GM19035 (cell line): ENCODE measurements around the gene HSFX1.
"Not testable (repeated sequence)": the region's sequence is repeated elsewhere in the genome, so short reads cannot be mapped to it uniquely, and the experiment has no call there.

Source experiments
- ATAC-seq: cut with Tn5 transposase; IDR thresholded peaks from one replicate; pipeline ENCODE4 v1.9.1; 2021; ENCODE audit not compliant: unreplicated experiment

Gene HSFX1, protein sequence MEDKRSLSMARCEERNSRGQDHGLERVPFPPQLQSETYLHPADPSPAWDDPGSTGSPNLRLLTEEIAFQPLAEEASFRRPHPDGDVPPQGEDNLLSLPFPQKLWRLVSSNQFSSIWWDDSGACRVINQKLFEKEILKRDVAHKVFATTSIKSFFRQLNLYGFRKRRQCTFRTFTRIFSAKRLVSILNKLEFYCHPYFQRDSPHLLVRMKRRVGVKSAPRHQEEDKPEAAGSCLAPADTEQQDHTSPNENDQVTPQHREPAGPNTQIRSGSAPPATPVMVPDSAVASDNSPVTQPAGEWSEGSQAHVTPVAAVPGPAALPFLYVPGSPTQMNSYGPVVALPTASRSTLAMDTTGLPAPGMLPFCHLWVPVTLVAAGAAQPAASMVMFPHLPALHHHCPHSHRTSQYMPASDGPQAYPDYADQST

DNA sequence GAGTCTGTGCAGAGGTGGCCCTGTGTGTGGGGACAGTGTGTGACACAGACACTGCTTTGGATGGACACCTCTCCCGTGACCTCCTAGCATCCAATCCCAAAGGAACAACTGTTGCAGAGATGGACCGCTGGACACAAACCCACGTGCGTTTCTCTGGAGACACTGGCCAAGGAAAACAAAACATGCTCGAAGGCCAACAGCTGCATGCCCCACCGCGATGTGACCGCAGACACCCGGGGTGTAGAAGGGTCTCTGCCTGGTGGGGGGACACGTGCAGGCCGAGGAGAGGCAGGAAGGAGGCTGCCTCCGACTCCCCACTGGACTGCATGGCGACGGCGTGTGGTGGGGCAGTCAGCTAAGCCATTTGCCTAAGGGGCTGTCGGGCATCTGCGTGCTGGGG, at the start of gene HSFX1:
Gene HSFX1, plus strand, starts transcription at position 301 of the 400 bp plus-strand sequence. CDS start 614 bp downstream, outside the sequence.
- ATAC-seq = not testable (repeated sequence)

DNA sequence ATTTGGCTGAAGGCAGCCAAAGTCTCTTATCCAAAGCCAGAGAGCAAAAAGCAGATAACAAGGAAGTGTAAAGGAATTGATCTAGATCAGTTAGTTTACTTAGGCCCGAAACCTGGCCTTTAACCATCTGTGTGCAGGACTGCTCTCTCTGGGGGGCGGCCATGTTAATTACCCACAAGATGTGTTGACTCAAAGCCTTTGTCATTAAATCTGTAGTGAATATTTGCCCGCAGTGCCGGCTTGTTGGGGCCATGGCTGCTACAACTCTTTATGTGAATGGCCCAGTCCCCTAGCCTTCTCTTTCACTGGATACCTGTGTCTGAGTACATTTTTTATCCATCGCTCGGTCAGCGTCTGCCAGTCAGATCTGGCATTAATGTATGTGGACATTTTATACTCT, 46.6 kb upstream of the HSFX1 start:
- ATAC-seq = not testable (repeated sequence)

DNA sequence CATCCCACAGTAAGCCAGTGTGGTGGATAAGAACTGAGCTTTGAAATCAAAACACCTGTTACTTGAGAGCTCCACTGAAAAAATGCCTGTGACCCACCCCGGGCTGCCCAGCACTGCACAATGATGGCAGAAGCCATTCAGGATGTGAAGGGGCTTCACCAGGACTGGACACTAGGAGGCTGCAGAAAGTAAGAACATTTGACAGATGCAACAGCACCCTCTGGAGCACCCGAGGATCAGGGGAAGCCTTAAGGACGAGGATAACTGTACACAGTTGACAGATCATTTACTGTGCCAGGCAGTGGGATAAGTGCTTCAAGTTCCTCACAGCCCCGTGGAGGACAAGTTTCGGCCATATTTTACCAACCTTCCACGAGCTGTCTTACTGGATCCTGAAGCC, 31.6 kb upstream of the HSFX1 start:
- not testable (repeated sequence) for ATAC-seq

DNA sequence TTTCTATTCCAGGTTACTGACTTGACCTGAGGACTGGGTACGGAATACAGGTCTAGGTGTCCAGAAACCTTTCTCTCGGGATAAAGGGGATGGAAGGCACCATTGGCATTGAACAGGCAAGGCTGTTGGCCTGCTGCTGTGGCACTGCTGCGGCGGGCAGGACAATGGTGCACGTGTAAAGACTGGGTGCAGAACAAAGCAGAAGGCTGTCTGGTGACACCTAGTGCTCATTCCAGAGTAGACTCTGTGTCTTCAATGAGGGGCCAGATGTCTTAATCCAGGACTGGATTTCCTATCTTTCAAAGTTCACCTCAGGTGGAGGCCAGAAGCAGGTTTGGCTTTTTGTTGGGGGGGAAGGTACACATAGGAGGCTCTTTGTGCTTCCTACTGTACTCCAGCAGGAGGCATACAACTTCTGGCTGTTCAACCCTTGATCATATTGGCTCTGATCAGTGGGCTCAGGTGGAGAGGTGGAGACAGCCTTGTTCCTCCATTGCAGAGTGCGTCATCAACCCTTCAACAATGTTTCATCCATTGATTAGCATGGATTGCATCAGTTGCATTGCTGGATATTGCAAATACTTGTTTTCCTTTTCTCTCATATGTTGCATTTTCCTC, 27.4 kb upstream of the HSFX1 start:
- ATAC-seq = not testable (repeated sequence)

DNA sequence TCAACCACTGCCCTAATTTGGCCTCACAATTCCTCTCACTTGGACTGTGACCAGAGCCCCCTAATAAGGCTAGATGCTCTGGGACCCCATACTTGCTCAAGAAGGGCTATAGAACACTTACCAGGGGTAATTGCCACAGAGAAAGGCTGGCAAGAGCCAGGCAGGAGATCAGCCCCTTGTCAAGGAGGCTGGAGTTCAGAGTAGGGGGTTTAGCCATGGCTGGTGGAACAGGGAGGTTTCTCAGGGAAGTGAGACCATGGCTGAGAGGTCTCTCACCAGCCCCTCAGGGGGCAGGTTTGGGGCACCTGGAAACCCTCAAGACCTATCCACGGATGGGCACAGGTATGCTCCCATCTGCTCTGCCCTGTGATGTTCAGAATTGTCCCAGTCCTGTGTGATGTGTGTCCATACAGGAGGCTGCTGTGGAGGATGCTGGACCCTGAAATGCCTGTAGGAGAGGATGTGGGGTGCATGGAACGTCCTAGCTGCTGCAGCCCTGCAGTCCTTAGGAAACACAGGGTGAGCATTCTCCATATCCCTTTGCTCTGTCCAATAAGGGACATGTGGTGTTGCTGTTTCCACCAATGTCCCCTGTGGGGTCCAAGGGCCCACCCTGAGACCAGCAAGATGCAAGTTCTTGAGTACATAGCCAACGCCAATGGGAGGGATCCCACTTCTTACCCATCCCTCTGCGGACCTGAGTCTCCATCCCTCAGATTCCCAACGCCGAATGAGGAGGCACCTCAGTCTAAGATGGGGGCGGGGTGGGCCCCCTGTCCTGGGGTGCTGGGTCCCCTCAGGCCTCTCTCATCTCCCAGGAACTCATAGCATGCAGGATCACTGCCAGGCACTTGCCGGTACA, 16.4 kb upstream of the HSFX1 start:
- ATAC-seq = no peak

DNA sequence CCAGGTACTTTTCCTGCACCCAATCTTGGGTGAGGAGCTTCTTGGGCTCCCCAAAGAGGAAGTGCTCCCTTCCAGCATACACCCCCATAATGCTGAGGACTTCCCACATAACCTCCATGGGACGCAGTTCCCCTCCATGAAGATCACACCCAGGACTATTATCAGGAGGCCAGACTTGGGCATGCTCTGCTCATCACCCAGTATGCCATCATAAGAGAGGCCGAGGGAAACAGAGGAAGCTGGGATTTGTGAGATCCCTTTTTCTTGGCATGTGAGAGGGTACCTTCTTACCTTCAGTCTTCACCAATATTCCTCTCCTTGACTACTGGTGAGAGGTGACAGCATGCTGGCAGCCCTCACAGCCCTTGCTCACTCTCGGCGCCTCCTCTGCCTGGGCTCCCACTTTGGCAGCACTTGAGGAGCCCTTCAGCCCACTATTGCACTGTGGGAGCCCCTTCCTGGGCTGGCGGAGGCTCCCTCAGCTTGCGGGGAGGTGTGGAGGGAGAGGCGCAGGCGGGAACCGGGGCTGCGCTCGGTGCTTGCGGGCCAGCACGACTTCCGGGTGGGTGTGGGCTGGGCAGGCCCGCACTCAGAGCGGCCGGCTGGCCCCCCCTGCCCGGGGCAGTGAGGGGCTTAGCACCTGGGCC, 15.7 kb upstream of the HSFX1 start:
- ATAC-seq = no peak

DNA sequence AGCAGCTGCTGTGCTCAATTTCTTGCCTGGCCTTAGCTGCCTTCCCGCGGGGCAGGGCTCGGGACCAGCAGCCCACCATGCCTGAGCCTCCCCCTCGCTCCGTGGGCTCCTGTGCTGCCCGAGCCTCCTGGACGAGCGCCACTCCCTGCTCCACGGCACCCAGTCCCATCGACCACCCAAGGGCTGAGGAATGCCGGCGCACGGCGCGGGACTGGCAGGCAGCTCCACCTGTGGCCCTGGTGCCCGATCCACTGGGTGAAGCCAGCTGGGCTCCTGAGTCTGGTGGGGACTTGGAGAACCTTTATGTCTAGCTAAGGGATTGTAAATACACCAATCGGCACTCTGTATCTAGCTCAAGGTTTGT, 15.2 kb upstream of the HSFX1 start:
- ATAC-seq = not testable (repeated sequence)

DNA sequence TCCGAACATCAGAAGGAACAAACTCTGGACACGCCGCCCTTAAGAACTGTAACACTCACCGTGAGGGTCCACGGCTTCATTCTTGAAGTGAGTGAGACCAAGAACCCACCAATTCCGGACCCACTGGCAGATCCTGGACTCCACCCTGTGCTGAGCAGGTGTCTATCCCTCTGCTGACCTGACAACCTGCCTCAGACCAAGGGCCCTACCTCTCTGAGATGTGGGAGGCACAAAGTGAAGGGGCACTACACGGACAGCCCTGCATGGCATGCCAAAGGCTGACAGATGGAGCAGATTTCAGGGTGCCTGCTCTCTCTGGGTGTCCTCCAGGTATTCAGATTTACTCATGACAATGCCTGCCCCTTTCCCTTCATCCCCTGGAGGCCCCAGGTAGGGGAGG, 14.0 kb upstream of the HSFX1 start:
- ATAC-seq = no peak

DNA sequence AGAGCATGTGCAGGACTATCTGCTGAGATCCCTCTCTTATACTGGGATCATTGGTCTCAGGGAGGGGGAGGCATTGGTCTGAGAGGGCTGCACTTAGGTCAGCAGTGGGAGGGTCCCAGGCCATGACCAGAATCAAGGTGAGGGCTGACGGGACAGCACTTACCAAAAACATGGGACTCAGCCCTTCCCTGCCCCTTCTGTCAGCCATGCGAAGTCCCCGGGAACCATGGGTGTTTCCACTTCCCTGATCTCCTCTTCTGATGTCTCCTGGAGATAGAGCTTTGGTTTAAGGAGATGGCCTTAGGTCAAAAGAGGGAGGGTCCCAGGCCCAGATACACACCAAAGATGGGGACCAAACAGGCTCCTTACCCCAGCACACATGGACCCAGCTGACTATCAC, 12.9 kb upstream of the HSFX1 start:
- no peak for ATAC-seq

DNA sequence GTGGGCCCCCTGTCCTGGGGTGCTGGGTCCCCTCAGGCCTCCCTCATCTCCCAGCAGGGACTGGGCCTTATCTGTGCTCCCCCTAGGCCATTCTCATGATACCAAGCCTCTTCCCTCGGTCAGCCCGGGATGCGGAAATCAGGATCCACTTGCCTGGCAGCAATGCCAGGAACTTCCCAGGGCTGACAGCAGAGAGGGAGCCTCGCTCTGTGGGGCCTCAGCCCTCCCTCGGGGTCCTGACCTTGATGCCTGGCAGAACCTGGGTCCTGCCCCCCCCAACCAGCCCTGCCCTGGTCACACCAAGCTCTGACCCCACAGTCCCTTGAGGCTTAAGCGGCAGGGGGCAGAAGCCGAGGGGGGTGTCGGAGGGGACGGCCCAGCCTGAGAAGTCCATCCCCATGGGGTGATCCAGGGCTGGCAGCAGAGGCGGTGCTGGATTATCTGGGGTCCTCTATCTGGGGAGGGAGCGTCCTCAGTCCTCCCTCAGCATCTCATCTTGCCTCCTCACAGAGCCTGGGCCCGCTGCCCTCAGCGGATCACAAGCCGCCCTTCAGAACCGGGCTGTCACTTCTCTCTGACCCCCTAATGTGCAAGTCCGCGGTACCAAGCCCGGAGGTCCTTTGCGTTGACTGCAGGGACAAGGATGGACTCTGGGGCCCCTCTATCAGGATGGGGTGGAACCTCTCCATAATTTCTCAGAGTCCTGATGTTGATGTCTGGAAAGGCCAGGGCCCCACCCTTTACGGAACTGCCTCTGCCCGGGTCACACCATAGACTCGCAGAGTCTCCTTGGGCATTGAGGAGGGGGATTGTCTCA, 11.8 kb upstream of the HSFX1 start:
- not testable (repeated sequence) for ATAC-seq

DNA sequence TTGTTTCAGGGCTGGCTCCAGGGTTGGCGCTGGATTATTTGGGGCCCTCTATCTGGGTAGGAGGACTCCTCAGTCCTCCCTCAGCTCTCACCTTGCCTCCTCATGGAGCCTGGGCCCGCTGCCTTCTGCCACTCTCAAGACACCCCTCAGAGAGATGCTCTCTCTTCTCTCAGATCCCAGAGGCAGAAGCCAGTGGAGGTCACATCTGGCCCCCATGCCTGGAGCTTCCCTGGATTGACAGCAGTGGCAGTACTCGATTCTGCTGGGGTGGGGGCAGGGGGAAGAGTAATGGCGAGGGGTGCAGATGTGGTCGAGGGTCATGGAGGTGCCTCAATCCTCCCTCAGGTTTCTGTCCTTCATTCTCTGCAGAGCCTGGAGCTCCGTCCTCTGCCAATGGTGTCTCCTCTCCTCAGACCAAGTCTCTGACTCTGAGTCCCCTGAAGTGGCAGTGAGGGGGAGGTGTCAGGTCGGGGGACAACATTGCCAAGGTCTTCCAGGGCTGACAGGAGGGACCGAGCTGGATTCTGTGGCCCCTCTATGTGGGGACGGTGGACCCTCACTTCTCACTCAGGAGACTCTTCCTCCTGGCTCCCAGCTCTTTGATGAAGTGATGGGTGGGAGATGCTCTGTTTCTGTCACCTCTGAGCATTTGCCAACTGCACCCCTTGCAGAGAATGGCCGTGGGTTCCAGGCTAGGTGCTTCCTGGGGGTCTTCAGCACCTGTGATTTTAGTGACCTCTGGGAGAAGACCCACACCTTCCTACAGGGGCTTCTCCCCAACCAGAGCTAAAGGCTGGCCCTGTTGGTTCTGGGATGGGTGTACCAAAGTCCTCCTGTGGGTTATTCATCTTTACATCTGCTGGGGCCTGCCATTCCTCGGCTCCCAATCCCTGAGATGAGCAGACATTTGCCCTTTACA, 10.9 kb upstream of the HSFX1 start:
- ATAC-seq = no peak

DNA sequence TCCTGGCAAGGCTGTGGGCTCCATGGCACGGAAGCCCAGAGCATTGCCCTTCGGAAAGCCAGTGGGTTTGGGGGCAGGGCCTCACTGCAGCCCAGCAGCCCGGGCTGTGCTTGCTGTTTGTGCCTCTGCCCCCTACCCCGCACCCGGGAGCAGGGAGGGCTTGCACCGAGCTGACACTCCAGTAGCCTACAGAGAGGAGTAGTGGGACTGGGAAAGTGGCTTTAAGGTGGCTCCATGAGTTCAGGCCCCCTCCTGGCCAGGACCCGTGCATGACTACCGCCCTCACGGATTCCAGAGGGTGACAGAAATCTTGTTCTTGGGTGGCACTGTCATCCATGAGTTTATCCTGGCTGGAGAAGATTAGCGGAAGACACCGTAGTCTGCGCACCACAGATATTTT, 3.5 kb upstream of the HSFX1 start:
- not testable (repeated sequence) for ATAC-seq

DNA sequence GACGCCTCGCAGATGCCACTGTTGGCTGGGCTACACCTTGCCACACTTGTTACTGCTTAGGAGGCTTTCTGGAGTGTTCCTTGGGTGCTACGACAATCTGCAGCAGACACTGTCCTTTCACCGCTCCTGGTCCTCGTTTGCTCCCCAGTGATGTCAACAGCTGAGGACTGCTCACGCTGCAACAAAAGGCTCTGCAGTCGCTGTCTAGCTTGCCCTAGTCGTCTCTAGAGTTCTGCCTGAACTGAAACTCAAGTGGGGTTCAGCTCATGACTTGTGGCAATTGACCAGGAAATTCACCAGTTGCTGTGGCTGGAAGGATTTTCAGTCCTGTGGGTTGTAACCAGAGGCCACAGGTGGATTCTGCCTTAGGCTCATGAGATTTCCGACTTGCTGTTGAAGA, 842 bp upstream of the HSFX1 start:
- not testable (repeated sequence) for ATAC-seq

DNA sequence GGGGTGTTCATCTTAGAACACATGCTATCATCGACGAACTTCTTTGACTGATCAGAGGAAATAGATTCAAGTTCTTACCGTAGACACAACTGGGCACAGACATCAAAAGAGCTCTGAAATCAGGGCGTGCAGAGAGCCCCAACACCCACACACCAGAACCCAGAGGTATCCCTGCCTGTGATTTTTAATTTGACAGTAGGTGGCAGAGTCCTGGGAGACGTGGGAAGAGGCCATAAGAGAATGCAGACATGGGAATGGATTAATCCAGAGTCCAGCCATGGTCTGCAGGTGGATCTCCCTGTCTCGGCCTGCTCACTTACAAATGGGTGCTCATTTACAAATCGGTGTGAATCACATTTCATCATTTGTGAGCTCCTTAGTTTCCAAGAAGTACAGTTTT, 4.1 kb downstream of the HSFX1 start:
- ATAC-seq = not testable (repeated sequence)

DNA sequence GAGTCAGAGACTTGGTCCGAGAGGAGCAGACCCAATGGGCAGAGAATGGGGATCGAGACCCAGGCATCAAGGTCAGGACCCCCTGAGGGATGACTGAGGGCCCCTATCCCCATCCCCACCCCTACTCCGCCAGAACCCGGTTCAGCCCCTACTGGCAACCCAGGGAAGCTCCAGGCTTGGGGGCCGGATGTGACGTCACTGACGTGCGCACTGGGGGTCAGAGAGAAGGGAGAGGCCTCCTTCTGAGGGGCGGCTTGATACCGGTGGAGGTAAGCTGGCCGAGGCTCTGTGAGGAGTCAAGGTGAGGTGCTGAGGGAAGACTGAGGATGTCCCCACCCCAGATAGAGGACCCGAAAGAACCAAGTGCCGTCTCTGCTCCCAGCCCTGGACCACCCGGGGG, 7.9 kb downstream of the HSFX1 start, which contains the start of gene MAGEA9:
Gene MAGEA9, plus strand, starts transcription at position 204 of the 400 bp plus-strand sequence. CDS start 4,281 bp downstream, outside the sequence.
- ATAC-seq = not testable (repeated sequence)

DNA sequence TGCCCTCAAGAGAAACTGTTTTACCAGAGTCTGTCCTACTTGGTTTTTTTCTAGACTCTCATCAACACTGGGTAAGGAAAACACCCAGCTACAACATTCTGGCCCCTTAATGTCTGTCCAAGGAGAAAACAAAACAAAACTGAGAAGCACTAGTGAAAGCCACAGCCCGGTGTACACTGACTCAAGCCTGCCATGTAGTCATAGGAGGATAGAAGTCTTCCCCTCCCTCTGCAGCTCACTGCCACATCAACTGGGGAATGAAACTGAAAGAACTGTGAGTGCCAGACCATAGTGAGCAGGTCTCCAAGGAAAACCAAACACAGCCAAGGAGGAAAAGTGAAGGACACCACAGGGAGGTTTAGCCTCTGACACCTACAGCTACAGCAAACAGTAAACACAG, 21.7 kb downstream of the HSFX1 start:
- ATAC-seq = peak; percentile 100

DNA sequence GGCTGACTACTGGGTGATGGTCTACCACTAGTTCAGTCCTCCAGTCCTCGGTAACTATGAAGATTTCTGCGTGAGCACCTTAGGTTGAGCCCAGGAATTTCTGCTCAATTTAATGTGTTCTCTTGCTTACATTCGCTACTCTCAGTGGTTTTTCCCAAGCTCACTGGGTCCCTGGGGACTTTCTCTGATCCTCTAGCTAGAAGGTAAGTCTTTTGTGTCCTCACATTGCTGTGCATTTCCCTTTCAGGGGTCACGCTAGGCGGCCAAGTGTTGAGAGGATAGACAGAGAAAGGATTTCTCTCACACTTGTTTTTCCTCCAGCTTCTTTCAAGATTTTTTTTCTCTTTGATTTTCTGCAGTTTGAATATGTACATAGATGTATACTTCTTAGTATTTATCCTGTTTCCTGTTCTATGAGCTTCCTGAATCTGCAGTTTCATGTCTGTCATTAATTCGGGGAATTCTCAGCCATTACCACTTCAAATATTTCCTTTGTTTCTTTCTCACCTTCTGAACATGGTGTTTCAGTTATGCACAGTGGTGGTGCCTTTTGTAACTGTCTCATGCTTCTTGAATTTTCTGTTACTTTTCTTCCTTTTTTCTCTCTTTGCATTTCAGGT, 25.3 kb downstream of the HSFX1 start:
- ATAC-seq = no peak

DNA sequence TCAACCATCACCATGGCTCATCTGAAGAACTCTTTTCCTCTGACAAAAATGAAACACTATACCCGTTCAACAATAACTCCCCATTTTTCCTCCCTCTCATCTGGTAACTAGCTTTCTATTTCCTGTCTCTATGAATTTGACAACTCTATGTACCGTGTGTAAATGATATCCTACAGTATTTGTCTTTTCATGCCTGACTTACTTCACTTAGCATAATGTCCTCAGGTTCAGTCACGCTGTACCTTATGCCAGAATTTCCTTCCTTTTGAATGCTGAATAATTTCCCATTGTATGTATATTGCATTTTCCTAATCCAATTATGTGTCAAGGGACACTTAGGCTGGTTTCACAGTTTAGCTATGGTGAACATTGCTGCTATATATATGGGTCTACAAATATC, 26.1 kb downstream of the HSFX1 start:
- no peak for ATAC-seq
